Skin of body (tissue), 2 donors: ENCODE results near the gene APAF1. TPM values are rescaled to one million over a fixed set of nuclear protein-coding genes. Genes with fewer than 3 reads are reported as not detected.

Experiments used
- DNase-seq: peaks from one replicate; lab custom pipeline; 2025; lab: John Stamatoyannopoulos, UW
- total RNA-seq: library from RNA; depleted of rRNA; stranded (reverse); fragments of >200 nt; gene quantifications from one replicate; pipeline ENCODE4 v1.2.3, GENCODE V29; 2014

Gene APAF1
- total RNA-seq, 1 donor from 2014 or later = 32.0 TPM

GRCh38 chr12:98656289-98657101, 11.4 kb downstream of the APAF1 start:
- no peak for DNase-seq

GRCh38 chr12:98660521-98660920, 15.4 kb downstream of the APAF1 start:
- DNase-seq = no peak

- DNase-seq = no peak
Measured at GRCh38 chr12:98669751-98670150, 24.7 kb downstream of the APAF1 start.

GRCh38 chr12:98671459-98671858, 26.4 kb downstream of the APAF1 start:
- DNase-seq = no peak

- no peak for DNase-seq
Measured at GRCh38 chr12:98674841-98675240, 29.8 kb downstream of the APAF1 start.

GRCh38 chr12:98678236-98678945, 33.3 kb downstream of the APAF1 start:
- no peak for DNase-seq

- no peak for DNase-seq
Measured at GRCh38 chr12:98678946-98679610, 34.0 kb downstream of the APAF1 start.

GRCh38 chr12:98679611-98680005, 34.5 kb downstream of the APAF1 start:
- no peak for DNase-seq

GRCh38 chr12:98684199-98684598, 39.1 kb downstream of the APAF1 start:
- DNase-seq = no peak

- no peak for DNase-seq
Measured at GRCh38 chr12:98686603-98687002, 41.5 kb downstream of the APAF1 start.

GRCh38 chr12:98691351-98691750, 46.3 kb downstream of the APAF1 start:
- DNase-seq = no peak

- no peak for DNase-seq
Measured at GRCh38 chr12:98696036-98696646, 51.1 kb downstream of the APAF1 start.

GRCh38 chr12:98697209-98697608, 52.1 kb downstream of the APAF1 start:
- DNase-seq = no peak

- DNase-seq = peak; percentile 40
Measured at GRCh38 chr12:98698603-98699463, 53.7 kb downstream of the APAF1 start.

- peak; percentile 11 for DNase-seq
Measured at GRCh38 chr12:98699586-98699985, 54.5 kb downstream of the APAF1 start.

- no peak for DNase-seq
Measured at GRCh38 chr12:98701166-98701565, 56.1 kb downstream of the APAF1 start.

GRCh38 chr12:98709022-98709421, 63.9 kb downstream of the APAF1 start:
- no peak for DNase-seq

GRCh38 chr12:98714426-98714825, 69.3 kb downstream of the APAF1 start:
- DNase-seq = no peak

GRCh38 chr12:98719515-98720504, 74.7 kb downstream of the APAF1 start:
- no peak for DNase-seq
